Measurements from ENCODE around the gene SPRR3.
"Not testable (repeated sequence)": the region's sequence is repeated elsewhere in the genome, so short reads cannot be mapped to it uniquely, and the experiment has no call there.

The SPRR3 gene

GRCh38 chr1:152986578-152986977 lies 15.0 kb upstream of the SPRR3 start:
- DNase-seq: no peak

GRCh38 chr1:152993186-152993585 lies 8.4 kb upstream of the SPRR3 start:
- no peak for DNase-seq

DNA sequence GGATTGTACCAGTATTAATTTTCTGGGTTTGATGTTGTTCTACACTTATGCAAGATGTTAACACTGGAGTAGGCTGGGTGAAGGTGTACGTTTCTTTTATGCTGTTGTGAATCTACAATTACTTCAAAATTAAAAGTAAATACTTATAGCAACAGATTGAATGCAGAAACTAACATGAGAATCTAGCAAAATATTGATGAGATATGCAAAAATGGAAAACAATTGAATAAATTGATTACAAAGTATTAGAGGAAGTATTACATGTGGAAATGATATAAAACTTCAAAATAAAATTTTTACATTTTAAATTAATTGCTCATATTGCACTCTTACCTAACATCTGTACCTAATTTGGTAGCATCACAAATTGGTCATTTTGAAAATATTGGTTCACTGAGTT lies 5.7 kb upstream of the SPRR3 start:
- no peak for DNase-seq

DNA sequence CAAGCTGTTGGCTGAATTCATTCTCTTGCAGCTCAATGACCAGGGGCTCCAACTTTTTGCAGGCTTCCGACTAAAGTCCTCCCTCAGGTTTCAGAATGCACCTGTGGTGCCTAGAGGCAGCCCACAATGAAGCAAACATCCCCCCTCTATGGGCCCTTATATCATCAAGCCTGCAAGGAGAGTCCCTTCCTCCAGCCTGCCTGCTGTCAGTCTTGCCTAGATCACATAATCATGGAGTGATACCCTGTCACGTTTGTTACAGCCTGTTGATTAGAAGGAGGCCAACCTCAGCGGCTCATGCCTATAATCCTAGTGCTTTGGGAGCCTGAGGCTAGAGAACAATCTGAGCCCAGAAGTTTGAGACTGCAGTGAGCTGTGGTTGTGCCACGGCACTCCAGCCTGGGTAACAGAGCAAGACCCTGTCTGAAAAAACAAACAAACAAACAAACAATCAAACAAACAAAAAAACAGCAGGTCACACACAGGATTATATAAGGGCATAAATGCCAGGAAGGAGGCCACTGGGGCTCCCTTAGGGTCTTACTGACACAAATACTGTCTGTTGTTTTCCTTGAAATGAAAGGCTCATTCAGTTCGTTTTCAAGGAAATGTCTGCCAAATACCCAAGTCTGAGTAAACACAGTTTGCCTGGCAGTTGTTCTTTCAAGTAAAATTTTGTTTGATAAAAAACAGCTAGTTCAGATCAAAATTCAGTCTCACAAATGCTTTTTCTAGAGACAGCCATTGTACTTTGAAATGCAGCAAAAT lies 4.7 kb upstream of the SPRR3 start:
- DNase-seq: no peak

DNA sequence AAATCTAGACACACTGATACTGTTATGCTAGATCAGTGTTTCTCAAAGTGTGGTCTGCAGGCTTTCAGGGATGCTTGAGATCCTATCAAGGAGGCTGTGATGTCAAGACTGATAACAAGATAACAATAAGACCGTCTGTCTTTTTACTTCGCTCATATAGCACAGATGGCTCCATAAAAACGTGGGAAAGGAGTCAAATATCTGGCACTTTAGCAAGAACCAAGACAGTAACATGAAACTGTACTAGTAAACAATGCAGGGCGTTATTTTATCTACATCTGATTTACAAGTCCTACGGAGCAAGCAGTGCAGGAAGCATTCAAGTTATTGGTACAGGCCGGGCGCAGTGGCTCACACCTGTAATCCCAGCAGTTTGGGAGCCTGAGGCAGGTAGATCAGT lies 3.6 kb upstream of the SPRR3 start:
- DNase-seq: no peak

DNA sequence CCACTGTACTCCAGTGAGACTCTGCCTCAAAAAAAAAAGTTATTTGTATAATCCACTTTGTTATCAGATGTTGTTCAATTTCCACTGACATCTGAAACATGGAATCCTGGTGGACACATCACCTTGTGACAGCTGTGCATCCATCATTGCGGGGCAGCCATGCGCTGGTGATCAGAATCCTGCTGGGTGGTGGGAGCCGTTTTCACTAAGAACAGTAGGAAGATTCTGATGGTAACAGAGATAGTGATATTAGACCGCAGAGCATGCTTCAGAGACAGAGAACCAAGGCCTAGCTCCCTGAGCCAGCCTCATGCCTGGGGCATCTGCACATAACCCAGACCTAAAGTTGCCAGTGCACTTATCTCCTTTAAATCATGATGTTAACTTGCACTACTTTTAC lies 3.1 kb upstream of the SPRR3 start:
- no peak for DNase-seq

DNA sequence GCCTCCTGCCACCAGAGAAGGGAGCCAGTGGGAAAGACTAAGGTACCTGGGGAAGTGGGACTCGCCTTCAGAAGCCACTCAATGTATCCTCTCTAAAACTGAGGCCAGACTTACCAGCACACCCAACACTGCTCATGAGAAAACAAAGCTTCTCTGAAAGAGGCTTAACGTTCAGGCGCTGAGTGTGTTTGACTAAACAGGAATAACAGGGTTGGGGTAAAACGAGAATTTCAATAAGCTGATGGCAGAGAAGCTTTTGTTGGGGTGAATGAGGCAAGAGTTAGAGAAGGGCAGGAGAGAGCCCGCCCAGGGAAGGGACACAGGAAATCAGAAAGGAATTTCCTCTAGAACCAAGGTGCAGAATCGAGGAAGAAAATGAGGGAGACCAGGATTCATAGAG lies 1.7 kb upstream of the SPRR3 start:
- no peak for DNase-seq

DNA sequence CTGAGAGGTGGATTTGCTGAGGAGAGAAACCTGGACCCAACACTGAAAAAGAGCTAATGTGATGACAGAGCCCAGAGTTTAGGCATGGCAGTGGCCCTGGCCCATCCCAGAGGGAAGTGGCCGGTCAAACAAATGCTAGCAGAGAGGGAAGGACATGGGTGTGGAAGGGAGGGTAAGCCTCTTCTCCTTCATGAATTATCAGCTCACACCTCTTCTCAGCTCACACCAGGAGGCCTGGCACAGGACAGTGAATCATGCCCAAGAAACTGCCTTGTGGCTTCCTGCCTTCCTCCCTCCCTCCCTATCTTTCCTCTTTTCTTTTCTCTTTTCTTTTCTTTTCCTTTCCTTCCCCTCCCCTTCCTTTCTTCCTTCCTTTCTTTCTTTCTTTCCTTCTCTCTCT lies 1.3 kb upstream of the SPRR3 start:
- no peak for DNase-seq

- DNase-seq: not testable (repeated sequence)
Observed at GRCh38 chr1:153011235-153011758, 9.7 kb downstream of the SPRR3 start.

GRCh38 chr1:153021829-153022228 lies 20.3 kb downstream of the SPRR3 start:
- DNase-seq: not testable (repeated sequence)

DNA sequence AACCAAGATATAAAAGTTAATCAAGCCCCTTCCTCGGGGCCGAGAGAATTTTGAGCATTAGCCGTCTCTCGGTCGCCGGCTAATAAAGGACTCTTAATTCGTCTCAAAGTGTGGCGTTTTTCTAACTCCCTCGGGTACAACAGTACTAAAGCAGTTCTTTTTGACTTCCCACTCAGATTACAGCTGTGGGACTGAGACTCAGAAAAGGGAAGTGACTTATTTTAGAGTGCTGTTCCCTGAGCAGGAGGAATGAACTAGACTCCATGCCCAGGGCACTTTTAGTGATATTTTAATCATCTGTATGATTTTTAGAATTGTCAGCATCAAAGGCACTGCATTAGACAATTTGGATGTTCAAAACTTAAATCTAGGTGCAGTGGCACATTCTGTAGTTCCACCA lies 20.8 kb downstream of the SPRR3 start:
- not testable (repeated sequence) for DNase-seq

GRCh38 chr1:153023109-153023508 lies 21.6 kb downstream of the SPRR3 start:
- DNase-seq: no peak

GRCh38 chr1:153024413-153024812 lies 22.9 kb downstream of the SPRR3 start:
- no peak for DNase-seq

DNA sequence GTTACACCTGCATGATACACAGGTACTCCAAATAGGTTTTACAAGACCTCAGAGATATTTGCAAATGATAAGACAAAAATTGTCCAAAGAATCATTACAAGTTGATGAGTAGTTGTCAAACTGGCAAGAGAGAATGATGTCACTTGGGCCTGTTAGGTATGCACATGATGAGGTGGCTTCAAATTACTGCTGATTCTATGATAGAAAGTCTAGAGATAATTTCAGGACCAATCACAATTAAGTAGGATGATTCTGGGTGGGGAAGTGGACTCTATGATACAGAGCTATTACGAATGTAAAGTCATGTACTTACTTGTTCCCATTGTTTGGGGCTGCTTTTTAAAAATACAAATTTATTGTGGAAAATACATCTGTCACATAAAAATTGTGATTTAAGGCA lies 24.2 kb downstream of the SPRR3 start:
- no peak for DNase-seq

DNA sequence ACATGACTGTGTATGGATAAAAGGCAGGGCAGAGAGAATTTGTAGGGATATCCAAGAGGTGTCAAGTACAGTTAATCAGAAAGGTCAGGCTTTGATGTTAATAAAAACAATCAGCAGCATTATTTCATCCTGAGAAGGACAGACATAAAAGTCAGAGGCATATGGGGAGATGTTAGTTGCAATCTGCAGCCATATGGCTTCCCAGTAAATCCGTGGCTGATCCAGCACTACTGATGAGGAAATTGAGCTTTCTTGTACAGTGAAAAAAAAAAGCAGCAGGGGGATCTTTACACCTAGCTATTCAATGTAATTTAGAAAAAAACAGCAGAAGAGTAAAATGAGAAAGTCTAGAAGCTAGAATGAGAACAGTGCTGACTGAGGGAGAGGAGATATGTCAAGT lies 27.2 kb downstream of the SPRR3 start:
- DNase-seq: no peak

GRCh38 chr1:153030895-153031294 lies 29.3 kb downstream of the SPRR3 start, which contains the start of gene SPRR1B:
Gene SPRR1B (plus strand): TSS chr1:153031203. CDS start chr1:153032346, 1,143 bp downstream.
- DNase-seq: no peak

DNA sequence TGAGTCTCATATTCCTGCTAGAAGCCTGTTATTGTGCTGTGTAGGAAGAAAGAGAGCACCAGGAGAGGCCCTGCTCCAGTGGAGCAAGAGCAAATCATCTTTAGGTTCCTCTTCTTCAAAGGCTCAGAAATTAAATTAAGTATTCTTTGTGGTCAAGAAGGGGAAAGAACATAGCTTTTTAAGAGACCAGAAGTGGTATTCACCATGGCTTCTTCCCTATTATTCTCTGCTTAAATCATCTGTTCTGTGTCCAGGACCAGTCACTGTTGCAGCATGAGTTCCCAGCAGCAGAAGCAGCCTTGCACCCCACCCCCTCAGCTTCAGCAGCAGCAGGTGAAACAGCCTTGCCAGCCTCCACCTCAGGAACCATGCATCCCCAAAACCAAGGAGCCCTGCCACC lies 30.5 kb downstream of the SPRR3 start:
- DNase-seq: no peak

DNA sequence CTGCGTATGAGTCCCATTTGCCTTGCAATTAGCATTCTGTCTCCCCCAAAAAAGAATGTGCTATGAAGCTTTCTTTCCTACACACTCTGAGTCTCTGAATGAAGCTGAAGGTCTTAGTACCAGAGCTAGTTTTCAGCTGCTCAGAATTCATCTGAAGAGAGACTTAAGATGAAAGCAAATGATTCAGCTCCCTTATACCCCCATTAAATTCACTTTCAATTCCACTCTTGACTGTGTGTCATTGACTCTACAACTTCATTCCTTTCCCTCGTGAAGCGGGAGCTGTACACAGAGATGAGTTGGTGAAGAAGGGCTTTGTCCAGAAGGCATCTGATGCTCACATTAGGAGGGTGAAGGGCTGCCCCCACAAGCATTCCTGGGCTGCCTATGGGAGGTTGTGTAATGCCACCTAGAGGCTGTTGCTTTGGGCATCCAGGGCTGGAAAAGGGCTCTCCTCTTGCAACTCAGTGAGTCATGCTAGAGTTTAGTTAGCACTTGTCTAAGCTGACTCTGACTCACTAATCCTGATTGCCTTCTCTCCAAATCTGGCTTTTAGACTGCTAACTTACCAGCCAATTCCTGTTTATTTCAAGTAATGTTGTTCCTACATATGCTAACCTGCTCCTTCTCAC lies 31.2 kb downstream of the SPRR3 start:
- DNase-seq: no peak

GRCh38 chr1:153035211-153035610 lies 33.7 kb downstream of the SPRR3 start:
- no peak for DNase-seq

GRCh38 chr1:153040950-153041631 lies 39.5 kb downstream of the SPRR3 start, which contains the start of gene SPRR2D:
Gene SPRR2D (minus strand): TSS chr1:153041120. CDS start chr1:153040346, 774 bp downstream.
- no peak for DNase-seq

- no peak for DNase-seq
Observed at GRCh38 chr1:153049211-153049610, 47.7 kb downstream of the SPRR3 start.
